K562 (cell line): ENCODE results near the gene ANO8. TPM values are rescaled to one million over a fixed set of nuclear protein-coding genes. Genes with fewer than 3 reads are reported as not detected.
A peak's percentile ranks its signal among the peaks of the same experiment; 100 is the strongest.

ENCODE experiments used
- AFF1 ChIP-seq, 2 experiments: fragments of 450-650 bp; IDR thresholded peaks; 2 replicates each; pipeline ENCODE4 v1.6.1; 2018; ENCODE audit warnings: mild to moderate bottlenecking in 2 of 2, low read depth in 1 of 2; ENCODE audit not compliant: partially characterized antibody in 2 of 2
- ARID3A ChIP-seq: IDR thresholded peaks from 2 replicates; pipeline ENCODE4 v1.6.1; 2012; ENCODE audit warnings: low read depth, low read length, improper control_type of control experiment, borderline replicate concordance
- BACH1 ChIP-seq: fragments of 200-800 bp; sonication (Bioruptor generic); IDR thresholded peaks from 2 replicates; pipeline ENCODE4 v1.6.1; 2016; ENCODE audit warnings: missing genetic modification characterization, missing compliant biosample characterization
- EHMT2 ChIP-seq: fragments of 450-650 bp; IDR thresholded peaks from 2 replicates; pipeline ENCODE4 v1.6.1; 2018; ENCODE audit warnings: antibody characterized with exemption
- ELK3 ChIP-seq: fragments of 450-650 bp; formaldehyde crosslinking; IDR thresholded peaks from 2 replicates; pipeline ENCODE4 v1.4.0; 2020; ENCODE audit warnings: mild to moderate bottlenecking
- MXI1 ChIP-seq: IDR thresholded peaks from 2 replicates; pipeline ENCODE4 v1.6.1; 2011; ENCODE audit warnings: low read depth, mild to moderate bottlenecking, improper control_type of control experiment, low read length
- SIRT6 ChIP-seq: IDR thresholded peaks from one replicate; pipeline ENCODE4 v1.6.1; 2012; ENCODE audit warnings: low read depth, mild to moderate bottlenecking, control low read depth, inconsistent platforms, low read length, moderate library complexity
- TEAD1 ChIP-seq, 2 experiments: fragments of 450-650 bp in 1 of 2; sonication (generic) in 1 of 2; formaldehyde crosslinking; IDR thresholded peaks; 2 replicates each; pipeline versions ENCODE4 v1.4.0 to v1.8.0; 2020 to 2022; ENCODE audit warnings: mild to moderate bottlenecking in 2 of 2, missing genetic modification reagents in 1 of 2
- ZC3H8 ChIP-seq: fragments of 450-650 bp; IDR thresholded peaks from 2 replicates; pipeline ENCODE4 v1.6.1; 2017
- ZNF316 ChIP-seq: fragments of 450-650 bp; IDR thresholded peaks from 2 replicates; pipeline ENCODE4 v1.6.1; 2016
- ZNF561 ChIP-seq: fragments of 450-650 bp; formaldehyde crosslinking; conservative IDR thresholded peaks from 2 replicates; pipeline ENCODE4 v1.4.0; 2020; ENCODE audit warnings: mild to moderate bottlenecking, moderate library complexity
- polyA plus RNA-seq, 8 experiments: library from polyadenylated mRNA; depleted of rRNA in 4 of 8; stranded (reverse) in 5 of 8; unstranded in 3 of 8; fragments of >200 nt; fragmentation: Nextera tagmentation in 2 of 8; fragmentation: Illumina TruSeq in 1 of 8; extraction: Ambion mirVana in 2 of 8; extraction: Trizol in 1 of 8; gene quantifications; 2 replicates each; pipeline versions ENCODE4 v1.2.1 to v1.2.3, GENCODE V29; 2011 to 2014; ENCODE audit warnings: inconsistent platforms in 1 of 8, missing spikeins in 1 of 8
- total RNA-seq, 7 experiments: library from RNA; depleted of rRNA in 6 of 7; stranded (reverse); fragments of >200 nt in 6 of 7; fragmentation: Illumina TruSeq in 2 of 7; extraction: Trizol in 2 of 7; gene quantifications; 2 replicates each; pipeline versions ENCODE4 v1.2.1 to v1.2.3, GENCODE V29; 2011 to 2021; ENCODE audit warnings: low replicate concordance in 1 of 7
- TF ChIP-seq, protein P1 (sequence below): fragments of 450-650 bp; IDR thresholded peaks from 2 replicates; pipeline ENCODE4 v1.6.1; 2016
- TF ChIP-seq, protein P2 (sequence below): fragments of 250-450 bp; sonication (Bioruptor Pico); IDR thresholded peaks from 2 replicates; pipeline ENCODE4 v1.8.0; 2021; ENCODE audit warnings: borderline replicate concordance, mild to moderate bottlenecking, moderate library complexity; ENCODE audit not compliant: poor library complexity, severe bottlenecking
- TF ChIP-seq, protein P3 (sequence below): fragments of 150-350 bp; IDR thresholded peaks from 2 replicates; pipeline ENCODE4 v1.6.1; 2014; ENCODE audit warnings: low read depth, mild to moderate bottlenecking, low read length, borderline replicate concordance

Gene ANO8
- total and polyA plus RNA-seq, 9 of the 15 experiments (the other 6 are each of a cell fraction or from before 2014, with no cell fraction given): 0.07 to 7.6 (median 2.3) TPM; not detected in 1

DNA sequence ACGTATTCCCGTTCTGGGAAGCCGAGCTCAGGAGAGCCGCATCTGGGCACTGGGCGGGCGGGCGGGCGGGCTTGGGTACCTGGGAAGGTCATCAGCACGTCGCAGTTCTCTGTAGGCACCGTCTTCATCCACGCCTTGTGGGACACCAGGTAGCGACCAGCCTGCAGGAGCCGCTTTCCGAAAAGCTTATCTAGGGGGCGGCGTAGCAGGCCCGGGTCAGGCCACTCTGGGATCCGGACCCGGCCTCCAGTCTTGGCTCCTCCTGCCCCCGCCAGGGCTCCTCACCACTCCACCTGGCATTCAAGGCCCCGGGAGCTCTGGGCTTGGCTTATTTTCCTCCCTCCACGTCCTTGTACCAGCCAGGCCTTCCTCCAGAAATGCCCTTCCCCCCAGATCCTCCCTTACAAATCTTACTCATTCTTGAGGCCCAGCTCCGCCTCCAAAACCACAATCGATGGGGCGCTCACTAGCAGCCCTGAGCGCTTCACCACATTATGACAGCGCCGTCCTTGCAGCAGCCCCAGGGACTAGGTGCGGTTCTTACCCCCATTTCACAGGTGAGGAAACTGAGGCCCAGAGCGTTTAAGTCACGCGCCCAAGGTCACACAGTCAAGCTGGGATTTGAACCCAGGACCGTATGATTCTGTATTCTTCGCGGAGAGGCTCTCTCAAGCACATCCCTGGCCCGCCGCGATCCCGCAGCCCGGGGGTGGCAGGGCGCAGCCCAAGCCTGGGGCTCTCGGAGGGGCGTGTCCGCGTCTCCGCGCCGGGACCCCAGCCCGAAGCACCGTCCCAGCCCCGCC is 843 bp downstream of the ANO8 start (continued):
- no peak for TF ChIP-seq ARID3A
- TF ChIP-seq, protein P1, sequence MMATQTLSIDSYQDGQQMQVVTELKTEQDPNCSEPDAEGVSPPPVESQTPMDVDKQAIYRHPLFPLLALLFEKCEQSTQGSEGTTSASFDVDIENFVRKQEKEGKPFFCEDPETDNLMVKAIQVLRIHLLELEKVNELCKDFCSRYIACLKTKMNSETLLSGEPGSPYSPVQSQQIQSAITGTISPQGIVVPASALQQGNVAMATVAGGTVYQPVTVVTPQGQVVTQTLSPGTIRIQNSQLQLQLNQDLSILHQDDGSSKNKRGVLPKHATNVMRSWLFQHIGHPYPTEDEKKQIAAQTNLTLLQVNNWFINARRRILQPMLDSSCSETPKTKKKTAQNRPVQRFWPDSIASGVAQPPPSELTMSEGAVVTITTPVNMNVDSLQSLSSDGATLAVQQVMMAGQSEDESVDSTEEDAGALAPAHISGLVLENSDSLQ: peak; percentile 52
- TF ChIP-seq ELK3 (CRISPR knock-in tag): no peak
- TF ChIP-seq SIRT6: no peak
- TF ChIP-seq, protein P2, sequence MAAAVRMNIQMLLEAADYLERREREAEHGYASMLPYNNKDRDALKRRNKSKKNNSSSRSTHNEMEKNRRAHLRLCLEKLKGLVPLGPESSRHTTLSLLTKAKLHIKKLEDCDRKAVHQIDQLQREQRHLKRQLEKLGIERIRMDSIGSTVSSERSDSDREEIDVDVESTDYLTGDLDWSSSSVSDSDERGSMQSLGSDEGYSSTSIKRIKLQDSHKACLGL: no peak
- TF ChIP-seq, protein P3, sequence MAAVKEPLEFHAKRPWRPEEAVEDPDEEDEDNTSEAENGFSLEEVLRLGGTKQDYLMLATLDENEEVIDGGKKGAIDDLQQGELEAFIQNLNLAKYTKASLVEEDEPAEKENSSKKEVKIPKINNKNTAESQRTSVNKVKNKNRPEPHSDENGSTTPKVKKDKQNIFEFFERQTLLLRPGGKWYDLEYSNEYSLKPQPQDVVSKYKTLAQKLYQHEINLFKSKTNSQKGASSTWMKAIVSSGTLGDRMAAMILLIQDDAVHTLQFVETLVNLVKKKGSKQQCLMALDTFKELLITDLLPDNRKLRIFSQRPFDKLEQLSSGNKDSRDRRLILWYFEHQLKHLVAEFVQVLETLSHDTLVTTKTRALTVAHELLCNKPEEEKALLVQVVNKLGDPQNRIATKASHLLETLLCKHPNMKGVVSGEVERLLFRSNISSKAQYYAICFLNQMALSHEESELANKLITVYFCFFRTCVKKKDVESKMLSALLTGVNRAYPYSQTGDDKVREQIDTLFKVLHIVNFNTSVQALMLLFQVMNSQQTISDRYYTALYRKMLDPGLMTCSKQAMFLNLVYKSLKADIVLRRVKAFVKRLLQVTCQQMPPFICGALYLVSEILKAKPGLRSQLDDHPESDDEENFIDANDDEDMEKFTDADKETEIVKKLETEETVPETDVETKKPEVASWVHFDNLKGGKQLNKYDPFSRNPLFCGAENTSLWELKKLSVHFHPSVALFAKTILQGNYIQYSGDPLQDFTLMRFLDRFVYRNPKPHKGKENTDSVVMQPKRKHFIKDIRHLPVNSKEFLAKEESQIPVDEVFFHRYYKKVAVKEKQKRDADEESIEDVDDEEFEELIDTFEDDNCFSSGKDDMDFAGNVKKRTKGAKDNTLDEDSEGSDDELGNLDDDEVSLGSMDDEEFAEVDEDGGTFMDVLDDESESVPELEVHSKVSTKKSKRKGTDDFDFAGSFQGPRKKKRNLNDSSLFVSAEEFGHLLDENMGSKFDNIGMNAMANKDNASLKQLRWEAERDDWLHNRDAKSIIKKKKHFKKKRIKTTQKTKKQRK: no peak
- peak; percentile 25 to 79; a peak in 1 of 4 replicates for TF ChIP-seq TEAD1 (CRISPR knock-in tag; IDR thresholded peaks at IDR 0.05)
- no peak; the same call in 1 of the 2 replicates for TF ChIP-seq EHMT2
- no peak for TF ChIP-seq ZNF561 (CRISPR knock-in tag)
- TF ChIP-seq ZNF316: no peak
- TF ChIP-seq MXI1: no peak
- TF ChIP-seq AFF1 (IDR thresholded peaks at IDR 0.05; ENCODE audit: low read depth in 1 of 2, partially characterized antibody in 2 of 2): peak in 1 of 2 experiments; percentile 57
- no peak for TF ChIP-seq ZC3H8
- no peak for TF ChIP-seq BACH1 (tag)
